ENCODE data around the gene SORT1.
"Not testable (repeated sequence)": the region's sequence is repeated elsewhere in the genome, so short reads cannot be mapped to it uniquely, and the experiment has no call there.

DNA sequence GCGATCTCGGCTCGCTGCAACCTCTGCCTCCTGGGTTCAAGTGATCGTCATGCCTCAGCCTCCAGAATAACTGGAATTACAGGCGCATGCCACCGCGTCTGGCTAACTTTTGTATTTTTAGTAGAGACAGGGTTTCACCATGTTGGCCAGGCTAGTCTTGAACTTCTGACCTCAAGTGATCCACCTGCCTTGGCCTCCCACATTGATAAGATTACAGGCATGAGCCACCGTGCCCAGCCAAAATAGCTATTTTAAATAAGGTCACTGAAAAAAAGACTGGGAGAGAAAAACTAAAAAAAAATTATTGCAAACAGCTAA lies 2.5 kb downstream of the SORT1 start:
- not testable (repeated sequence) for TF ChIP-seq TEAD4 (IDR thresholded peaks at IDR 0.05; ENCODE audit: low read depth, low read length); RAD21 (IDR thresholded peaks at IDR 0.05 in 1 of 2, conservative IDR thresholded peaks at IDR 0.05 in 1 of 2; ENCODE audit: low read depth in 2 of 2, low read length in 2 of 2); NRF1 (IDR thresholded peaks at IDR 0.05; ENCODE audit: low read depth, low read length); CHD2 (IDR thresholded peaks at IDR 0.05; ENCODE audit: low read length); POLR2A (IDR thresholded peaks at IDR 0.05; ENCODE audit: control extremely low read depth in 1 of 2, low read depth in 2 of 2, low read length in 2 of 2); EZH2 (IDR thresholded peaks at IDR 0.05; ENCODE audit: low read depth, low read length, severe bottlenecking)
- TF ChIP-seq, protein P1, sequence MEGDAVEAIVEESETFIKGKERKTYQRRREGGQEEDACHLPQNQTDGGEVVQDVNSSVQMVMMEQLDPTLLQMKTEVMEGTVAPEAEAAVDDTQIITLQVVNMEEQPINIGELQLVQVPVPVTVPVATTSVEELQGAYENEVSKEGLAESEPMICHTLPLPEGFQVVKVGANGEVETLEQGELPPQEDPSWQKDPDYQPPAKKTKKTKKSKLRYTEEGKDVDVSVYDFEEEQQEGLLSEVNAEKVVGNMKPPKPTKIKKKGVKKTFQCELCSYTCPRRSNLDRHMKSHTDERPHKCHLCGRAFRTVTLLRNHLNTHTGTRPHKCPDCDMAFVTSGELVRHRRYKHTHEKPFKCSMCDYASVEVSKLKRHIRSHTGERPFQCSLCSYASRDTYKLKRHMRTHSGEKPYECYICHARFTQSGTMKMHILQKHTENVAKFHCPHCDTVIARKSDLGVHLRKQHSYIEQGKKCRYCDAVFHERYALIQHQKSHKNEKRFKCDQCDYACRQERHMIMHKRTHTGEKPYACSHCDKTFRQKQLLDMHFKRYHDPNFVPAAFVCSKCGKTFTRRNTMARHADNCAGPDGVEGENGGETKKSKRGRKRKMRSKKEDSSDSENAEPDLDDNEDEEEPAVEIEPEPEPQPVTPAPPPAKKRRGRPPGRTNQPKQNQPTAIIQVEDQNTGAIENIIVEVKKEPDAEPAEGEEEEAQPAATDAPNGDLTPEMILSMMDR (IDR thresholded peaks at IDR 0.05; ENCODE audit: control extremely low read depth in 1 of 3, insufficient read depth in 1 of 3, low read depth in 1 of 3, low read length in 3 of 3), result not testable (repeated sequence)
